OCI-M2 (cell line): Measurements from ENCODE around the gene UVRAG.

Experiments used
- DNase-seq: peaks from one replicate; lab custom pipeline; 2025; ENCODE audit not compliant: unreplicated experiment; lab: John Stamatoyannopoulos, UW

UVRAG gene

DNA sequence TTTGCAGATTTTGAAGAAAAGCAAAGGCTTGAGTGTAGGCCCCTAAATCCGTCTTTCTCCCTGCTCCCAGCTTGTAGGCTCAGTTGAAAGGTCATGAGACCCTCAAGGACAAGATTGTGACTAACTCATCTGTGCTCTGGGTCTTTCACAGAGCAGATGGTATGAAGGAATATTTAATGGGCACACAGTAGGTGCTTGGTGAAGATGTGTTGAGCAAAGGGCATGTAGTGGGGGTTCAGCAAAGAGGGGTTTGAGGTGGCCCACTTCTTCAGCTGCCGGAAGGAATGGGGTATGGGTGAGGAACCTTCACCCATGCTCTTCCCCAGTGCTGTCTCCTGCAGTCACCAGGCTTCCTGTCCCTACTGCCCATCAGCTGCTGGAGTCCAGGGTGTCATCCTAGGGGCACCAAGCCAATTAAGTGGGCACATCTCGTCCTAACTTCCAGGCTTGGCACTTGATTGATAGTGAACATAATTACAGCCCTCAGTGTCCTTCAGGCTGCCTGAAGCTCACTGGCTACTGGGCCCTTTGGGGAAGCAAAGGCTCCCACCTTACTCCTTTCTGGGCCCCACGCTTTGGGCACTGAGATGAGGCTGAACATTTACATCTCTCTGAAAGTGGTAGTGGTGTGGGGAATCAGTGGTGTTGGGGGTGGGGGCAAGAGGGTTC is 31.5 kb upstream of the UVRAG start:
- no peak for DNase-seq

DNA sequence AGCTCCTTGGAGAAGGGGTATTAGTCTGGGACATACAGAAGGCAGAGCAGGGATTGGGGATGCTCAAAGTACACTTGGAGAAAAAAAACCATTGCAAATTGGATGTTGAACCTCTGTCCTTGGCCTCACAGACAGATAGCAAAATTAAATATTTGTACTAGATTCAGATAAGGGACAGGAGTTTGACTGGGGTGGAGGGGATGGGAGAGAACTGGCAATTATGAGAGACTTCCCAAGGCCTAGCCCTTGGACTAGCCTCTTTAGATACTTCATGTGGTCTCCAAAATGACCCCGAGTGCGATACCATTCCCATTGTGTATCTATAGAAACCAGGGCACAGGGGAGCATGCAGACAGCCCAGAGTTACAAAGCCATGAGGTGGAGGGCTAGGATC is 30.9 kb upstream of the UVRAG start:
- DNase-seq = no peak

DNA sequence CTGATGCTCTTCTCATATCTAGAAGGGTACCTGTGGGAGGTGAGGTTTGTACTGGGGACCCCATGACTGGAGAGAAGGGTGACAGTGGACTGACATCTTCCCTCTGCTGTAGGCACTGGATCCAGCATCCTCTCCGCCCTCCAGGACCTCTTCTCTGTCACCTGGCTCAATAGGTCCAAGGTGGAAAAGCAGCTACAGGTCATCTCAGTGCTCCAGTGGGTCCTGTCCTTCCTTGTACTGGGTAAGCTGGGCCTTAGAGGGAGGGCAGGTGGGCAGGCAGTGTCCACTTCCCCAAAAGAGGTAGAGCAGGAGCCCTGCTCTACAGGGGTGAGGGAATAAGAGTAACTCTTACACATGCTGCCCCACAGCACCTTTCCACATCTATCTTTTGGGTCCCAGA is 30.5 kb upstream of the UVRAG start:
- DNase-seq = no peak

DNA sequence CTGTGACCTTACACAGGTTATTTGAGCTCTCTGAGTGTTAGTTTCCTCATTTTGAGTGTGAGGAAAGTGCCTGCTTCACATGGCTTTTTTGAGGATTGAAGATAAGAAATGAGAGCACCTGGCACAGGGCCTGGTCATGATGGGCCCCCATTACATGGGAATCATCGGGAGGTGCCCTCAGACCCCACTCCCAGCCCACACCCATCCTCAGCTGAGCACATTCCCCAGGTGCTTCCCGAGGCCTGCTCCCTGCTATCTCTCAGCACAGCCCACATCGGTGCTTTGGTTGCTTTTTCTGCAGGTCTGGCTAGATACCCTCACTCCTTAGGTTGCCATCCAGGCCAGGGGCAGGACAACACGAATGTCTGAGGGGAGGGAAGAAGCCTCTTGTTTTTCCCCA is 29.8 kb upstream of the UVRAG start:
- no peak for DNase-seq

DNA sequence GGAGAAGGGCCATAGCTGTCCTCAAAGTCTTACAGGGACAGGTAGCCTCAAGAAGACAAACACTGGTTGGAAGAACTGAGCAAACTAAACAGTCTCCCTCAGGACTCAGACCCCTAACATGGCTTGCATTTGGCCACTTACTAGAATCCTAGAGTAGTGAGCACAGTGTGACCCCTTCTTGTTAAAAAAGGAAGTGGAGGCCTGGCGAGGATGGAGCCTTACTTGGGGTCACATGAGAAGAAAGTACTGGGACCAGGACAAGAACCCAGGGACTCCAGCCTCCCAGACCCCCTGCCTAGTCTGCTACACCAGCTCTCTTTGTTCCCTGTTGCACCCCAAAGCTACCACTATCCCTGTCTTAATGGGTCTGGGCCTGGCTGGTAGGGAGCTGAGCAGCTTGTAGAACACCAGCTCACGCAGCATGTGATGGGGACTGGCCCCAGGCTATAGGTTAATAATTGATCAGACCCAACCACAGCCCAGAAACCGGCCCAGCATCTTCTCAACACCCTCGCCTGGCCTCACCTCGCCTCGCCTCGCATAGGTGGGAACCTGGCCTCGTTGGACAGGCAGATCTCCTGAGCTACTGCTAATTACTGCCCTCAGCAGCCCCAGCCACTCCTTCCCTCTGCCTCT is 28.8 kb upstream of the UVRAG start:
- DNase-seq = no peak

DNA sequence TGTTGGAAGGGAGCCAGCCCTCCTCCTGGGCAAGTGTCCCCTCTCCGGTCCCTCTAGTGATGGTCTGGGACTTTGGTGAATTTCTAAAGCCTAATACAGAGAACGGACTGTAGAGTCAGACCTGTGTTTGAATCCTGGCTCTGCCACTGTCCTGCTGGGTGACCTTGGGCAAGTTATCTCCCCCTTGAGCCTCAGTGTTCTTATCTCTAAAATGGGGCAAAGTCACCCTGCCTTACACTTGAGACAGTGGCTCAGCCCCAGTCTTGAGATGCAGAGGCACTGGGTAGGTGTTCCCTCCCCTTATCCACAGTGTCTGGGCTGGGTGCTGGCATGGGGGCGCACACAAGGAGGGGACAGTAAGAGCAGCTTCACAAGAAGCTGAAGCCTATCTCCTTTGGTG is 25.5 kb upstream of the UVRAG start:
- no peak for DNase-seq

DNA sequence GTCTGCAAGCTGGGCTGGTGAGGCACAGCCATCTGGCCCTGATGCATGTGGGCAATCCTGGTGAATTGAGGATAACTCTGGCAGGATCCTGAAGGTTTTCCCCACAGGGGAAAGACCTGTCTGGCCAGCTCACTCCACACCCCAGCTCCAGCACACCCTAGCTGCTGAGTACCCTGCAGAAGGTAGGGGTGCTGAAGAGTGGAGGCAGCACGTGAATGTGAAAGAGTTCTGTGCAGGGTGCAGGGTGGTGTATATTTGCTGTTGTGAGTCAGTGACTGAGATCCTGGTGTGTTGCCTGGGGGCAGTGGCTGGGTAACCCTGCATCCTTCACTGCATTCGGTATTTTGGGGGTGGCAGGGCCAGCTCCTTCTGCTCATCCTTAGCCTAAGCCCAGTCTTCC is 24.0 kb upstream of the UVRAG start:
- no peak for DNase-seq

DNA sequence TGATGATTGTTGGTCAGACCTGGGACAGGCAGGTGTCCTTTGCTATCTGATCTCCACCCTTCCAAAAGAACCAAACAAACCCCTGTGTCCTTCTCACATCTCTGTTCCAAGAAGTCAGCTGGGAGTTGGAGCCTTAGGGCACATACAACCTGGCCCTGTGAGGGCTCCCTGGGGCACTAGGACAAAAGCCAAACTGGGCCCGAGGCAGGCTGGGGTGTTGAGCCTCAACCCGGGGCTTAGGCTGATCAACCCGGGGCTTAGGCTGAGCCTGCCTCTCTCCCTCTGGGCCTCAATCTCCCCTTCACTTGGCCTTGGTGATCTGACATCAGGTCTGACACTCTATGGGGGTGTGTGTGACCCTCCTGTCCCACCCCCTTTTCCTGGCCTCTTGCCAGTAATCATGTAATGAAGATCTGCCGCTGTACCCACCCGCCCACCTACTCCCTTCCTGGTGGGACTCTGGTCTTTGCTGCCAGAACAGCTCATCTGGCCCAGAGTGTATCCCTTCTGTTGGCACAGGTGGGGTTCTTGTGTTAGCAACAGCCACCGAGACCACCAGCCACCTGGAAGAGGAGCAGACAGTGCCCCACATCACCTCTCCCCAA is 22.8 kb upstream of the UVRAG start:
- no peak for DNase-seq

DNA sequence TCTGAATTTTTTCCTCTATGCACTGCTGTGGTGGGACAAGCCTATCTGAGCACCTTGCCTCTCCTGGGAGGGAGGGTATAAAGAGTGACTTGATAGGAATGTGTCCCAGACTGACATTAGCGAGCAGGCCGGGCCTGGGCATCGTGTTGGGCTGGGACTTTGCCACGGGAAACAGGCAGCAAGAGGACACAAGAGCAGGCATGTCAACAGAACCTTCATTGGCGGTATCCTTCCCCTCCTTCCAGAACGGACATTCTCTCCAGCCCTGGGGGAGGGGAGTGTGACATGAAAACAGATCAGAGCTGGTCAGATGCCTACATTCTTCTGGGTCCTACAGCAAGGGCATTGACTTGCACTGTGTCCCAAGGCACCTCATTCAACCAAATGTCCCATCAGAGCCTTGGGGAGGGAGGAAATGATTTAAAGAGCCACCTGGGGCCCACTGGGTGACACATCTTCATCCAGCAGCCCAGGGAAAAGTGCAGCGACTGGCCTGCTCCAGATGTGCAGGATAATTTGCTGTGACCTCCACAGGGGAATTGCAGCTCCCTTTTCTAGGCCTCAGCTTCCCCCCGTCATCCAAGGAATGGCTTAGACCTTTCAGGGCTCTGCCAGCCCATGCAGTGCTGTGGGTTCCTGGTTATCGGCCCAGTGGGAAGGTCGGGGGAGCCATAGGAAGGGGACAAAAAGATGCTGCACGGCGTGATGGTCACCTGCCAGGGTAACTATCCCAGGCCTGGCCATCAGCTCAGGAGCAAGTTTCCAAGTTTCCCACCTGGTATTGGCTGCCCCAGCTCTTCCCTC is 21.8 kb upstream of the UVRAG start:
- no peak for DNase-seq

DNA sequence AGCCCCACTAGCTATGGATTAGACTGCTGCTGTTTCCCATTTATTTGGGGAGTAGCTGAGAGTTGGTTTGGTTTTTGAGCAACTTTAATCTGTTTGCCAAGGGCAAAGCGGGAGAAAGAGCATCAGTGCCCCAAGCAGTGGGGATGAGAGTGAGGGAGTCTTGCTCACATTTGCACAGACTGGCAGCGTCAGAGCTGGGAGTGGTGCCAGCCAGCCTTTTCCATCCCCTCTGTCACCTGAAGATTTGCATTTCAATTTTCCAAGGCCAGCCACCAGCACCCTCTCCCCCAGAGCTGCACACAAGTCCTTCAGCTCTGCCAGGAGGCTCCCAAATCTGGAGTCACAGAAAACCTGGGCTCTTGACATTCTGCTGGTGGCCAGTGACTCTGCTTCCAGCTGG is 21.0 kb upstream of the UVRAG start:
- DNase-seq = no peak

DNA sequence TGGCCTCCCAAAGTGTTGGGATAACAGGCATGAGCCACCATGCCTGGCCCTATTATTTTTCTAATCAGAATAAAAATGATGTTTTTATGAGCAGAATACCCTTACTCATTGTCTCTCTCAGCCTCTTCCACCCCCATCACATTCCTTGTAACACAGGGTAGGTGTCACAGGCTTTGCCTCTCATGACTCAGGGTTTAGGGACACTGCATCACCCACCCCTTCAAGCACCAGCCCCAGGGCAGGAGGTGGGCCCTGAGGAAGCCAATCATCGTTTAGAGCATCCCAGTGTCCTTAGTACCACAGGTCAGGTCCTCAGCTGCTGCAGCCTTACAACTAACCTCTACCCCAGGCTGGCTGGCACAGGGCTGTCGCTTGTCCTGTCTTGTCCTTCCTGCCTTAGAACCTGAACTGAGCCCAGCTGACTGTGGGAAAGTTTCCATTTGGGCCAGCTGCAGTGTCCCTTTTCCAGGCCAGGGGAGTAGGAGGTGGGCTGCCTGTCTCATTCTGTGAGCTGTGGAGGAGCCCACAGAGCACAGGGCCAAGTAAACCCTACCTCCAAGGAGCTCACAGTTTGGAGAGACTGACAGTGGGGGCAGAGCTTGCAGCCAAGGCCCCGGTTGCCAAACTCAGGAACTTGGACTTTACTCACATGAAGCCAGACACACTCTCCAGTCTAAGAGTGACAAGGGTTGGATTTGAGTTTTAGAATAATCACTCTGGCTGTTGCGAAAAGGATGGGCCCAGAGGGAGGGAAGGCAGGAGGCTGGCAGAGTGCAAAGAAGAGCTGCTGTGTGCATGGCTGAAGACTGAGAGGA is 19.5 kb upstream of the UVRAG start:
- no peak for DNase-seq

DNA sequence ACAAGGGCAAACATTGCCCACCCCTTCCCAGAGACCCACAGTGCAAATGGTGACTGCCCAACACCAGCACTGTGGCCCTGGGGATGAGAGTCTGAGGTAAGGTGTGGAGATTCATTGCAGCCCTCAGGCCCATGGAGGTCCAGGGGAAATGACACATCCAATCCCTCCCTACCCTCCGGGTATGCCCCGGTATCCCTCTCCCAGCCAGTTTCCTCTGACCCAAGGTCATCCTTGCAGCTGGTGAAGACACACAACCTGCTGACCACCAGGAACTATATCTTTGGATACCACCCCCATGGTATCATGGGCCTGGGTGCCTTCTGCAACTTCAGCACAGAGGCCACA is 18.9 kb upstream of the UVRAG start:
- no peak for DNase-seq

DNA sequence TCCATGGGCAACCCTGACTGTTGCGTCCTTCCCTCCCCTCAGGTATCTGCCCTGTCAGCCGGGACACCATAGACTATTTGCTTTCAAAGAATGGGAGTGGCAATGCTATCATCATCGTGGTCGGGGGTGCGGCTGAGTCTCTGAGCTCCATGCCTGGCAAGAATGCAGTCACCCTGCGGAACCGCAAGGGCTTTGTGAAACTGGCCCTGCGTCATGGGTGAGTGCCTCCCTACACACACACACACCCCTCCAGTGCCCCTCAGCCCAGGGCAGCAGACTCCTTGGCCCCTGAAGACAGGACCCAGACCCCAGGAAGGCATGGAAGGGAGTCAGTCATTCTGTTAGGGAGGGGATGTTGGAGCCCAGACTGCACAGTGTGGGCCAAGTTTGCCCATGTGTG is 17.9 kb upstream of the UVRAG start:
- no peak for DNase-seq

DNA sequence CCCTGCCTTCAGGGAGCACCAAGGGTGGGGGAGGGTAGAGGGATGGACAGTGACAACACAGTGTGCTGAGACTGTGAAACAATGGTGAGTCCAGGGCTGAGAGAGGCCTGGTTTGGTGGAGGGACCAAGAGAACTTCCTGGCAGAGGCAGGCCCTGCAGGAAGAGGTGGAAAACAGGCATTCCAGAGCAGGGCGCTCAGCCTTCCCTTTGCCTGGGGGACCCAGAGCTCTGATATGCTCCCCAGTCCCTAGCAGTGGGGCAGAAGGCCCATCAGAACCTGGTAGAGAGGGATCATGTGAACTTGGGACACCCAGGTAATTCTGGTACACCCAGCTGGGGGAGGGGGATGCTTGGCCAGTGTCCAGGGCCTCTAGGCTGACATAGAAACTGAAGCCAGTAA is 17.2 kb upstream of the UVRAG start:
- no peak for DNase-seq

DNA sequence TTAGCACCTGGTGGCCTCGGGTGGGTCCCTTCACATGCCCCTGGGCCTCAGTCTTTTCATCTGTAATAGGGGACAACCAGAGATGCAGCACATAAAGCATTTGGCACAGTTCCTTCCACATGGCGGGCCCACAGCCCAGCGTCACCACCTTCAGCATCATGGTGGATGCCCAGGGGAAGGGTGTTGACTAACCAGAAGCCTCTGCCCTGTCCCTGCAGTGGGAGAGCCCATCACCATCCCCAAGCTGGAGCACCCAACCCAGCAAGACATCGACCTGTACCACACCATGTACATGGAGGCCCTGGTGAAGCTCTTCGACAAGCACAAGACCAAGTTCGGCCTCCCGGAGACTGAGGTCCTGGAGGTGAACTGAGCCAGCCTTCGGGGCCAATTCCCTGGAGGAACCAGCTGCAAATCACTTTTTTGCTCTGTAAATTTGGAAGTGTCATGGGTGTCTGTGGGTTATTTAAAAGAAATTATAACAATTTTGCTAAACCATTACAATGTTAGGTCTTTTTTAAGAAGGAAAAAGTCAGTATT is 14.8 kb upstream of the UVRAG start:
- no peak for DNase-seq

DNA sequence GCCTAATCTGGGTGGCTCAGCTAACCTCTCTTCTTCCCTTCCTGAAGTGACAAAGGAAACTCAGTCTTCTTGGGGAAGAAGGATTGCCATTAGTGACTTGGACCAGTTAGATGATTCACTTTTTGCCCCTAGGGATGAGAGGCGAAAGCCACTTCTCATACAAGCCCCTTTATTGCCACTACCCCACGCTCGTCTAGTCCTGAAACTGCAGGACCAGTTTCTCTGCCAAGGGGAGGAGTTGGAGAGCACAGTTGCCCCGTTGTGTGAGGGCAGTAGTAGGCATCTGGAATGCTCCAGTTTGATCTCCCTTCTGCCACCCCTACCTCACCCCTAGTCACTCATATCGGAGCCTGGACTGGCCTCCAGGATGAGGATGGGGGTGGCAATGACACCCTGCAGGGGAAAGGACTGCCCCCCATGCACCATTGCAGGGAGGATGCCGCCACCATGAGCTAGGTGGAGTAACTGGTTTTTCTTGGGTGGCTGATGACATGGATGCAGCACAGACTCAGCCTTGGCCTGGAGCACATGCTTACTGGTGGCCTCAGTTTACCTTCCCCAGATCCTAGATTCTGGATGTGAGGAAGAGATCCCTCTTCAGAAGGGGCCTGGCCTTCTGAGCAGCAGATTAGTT is 14.2 kb upstream of the UVRAG start:
- DNase-seq = no peak

DNA sequence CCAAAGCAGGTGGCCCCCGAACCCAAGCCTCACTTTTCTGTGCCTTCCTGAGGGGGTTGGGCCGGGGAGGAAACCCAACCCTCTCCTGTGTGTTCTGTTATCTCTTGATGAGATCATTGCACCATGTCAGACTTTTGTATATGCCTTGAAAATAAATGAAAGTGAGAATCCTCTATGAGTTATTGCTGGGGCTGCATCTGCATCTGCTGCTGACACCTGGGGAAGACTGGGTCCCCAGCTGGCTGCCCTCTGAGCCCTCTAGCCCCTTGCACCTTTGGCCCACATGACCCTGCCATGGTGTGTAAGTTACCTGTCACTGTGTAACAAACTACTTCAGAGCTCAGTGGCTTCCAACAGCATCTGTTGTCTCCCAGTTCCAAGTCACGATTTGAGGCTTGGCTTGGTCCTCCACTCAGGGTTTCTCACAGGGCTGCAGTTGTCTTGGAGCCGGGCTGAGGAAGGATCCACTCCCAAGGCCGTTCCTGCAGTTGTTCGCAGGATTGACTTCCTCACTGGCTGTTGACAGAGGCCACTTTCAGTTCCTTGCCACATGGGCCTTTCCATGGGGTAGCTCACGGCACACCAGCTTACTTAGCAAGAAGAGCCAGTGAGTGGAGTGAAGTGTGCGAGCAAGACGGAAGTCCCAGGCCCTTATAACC is 13.5 kb upstream of the UVRAG start:
- DNase-seq = no peak

DNA sequence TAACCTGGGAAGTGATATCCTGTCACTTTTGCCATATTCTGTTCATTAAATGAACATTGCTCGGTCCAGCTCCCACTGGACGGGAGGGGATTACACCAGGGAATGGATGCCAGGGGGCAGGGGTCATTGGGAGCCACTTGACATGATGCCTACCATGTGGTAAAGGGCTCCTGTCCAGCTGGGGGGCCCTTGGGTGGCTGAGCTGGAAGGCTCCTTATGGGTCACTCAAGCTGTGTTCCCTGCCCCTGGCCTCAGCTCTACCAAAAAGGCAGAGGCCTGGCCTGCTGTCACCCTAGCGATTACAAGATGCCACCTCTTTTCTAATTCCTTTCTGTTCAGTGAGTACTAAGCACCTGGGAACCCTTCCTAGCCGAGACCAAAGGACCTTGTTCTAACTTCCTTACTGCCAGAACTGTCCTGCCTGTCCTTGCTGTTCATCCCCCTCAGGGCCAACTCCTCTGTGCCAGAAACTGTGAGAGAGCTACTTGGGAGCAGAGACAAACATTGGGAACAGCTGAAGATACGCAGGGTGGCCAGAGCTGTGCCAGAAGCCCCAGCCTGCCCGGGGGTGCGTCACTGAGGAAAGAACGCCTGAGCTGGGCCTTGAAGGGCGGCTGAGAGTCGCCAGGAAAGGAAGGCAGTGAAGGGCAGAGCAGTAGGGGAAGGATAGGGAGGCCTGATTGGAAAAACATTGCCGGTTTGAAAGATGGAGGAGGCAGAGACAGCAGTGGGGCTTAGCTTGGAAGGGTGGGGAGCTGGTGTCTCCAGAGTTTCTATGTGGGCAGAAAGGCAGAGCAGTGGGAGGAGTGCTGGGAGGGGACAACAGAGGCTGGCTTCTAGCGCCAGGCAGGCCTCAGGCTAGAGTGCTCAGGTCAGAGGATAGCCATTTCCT is 12.7 kb upstream of the UVRAG start:
- DNase-seq = no peak
